ENCODE measurements around the gene ZFPL1. TPM values are rescaled to one million over a fixed set of nuclear protein-coding genes. Genes with fewer than 3 reads are reported as not detected.

ZFPL1 gene
- total and polyA plus RNA-seq, 2 donors (not counting 3 experiments of a cell fraction or from before 2014, with no cell fraction given) = 37.6 to 139 TPM

GRCh38 chr11:65056999-65057398 is 27.0 kb upstream of the ZFPL1 start:
- POLR2A ChIA-PET = no interaction called here
- no peak overlapping the region for H3K9ac ChIP-seq (replicated peaks; ENCODE audit: extremely low read depth, insufficient read depth, low read length)
- no peak for FAIRE-seq
- TF ChIP-seq, protein P1, sequence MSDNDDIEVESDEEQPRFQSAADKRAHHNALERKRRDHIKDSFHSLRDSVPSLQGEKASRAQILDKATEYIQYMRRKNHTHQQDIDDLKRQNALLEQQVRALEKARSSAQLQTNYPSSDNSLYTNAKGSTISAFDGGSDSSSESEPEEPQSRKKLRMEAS (IDR thresholded peaks at IDR 0.05; ENCODE audit: insufficient read depth, insufficient read length) = no peak
- no peak for TF ChIP-seq GATA2 (IDR thresholded peaks at IDR 0.05; ENCODE audit: insufficient read depth, insufficient read length, low read depth, low read length)
- no peak for TF ChIP-seq POLR2AphosphoS5 (IDR thresholded peaks at IDR 0.05; ENCODE audit: insufficient read depth, low read depth, low read length)
- no peak for TF ChIP-seq FOS (IDR thresholded peaks at IDR 0.05; ENCODE audit: borderline replicate concordance, insufficient read depth, low read length)
- TF ChIP-seq MYC (IDR thresholded peaks at IDR 0.05; ENCODE audit: low read depth, low read length) = no peak
- no peak for TF ChIP-seq POLR2A (IDR thresholded peaks at IDR 0.05; ENCODE audit: low read depth, low read length)
- TF ChIP-seq EZH2 (IDR thresholded peaks at IDR 0.05; ENCODE audit: borderline replicate concordance, low read depth, low read length, severe bottlenecking) = no peak
- no peak for TF ChIP-seq JUN (IDR thresholded peaks at IDR 0.05; ENCODE audit: borderline replicate concordance, insufficient read depth, insufficient read length, low read depth)
- no peak for TF ChIP-seq CTCF (IDR thresholded peaks at IDR 0.05; ENCODE audit: extremely low read depth in 1 of 2, insufficient read depth in 1 of 2, low read depth in 1 of 2, low read length in 2 of 2)
- no peak overlapping the region for H3K27ac ChIP-seq (ENCODE audit: insufficient read depth, low read depth, low read length)
- H4K20me1 ChIP-seq (replicated peaks; ENCODE audit: control insufficient read depth, extremely low read depth, insufficient read depth, low read length) = no peaks in the 10 kb centered on the region
- dilution Hi-C loops (cut with MboI; ENCODE audit: extremely low pct_ligation_motif_present, low sequenced_read_pairs) = no loop called here
- no peak for DNase-seq (ENCODE audit: low read depth, low spot score)
- no peak overlapping the region for H2AFZ ChIP-seq (ENCODE audit: low read depth, low read length)
- H3K9me3 ChIP-seq (replicated peaks; ENCODE audit: control insufficient read depth, insufficient read depth, low read length) = no peaks in the 10 kb centered on the region
- H3K9me1 ChIP-seq (replicated peaks; ENCODE audit: control insufficient read depth, extremely low read depth, insufficient read depth, low read length) = no peaks in the 10 kb centered on the region
- intact Hi-C loops (cut with micrococcal nuclease) = no loop called here
- H3K36me3 ChIP-seq (ENCODE audit: control insufficient read depth in 2 of 2, extremely low read depth in 1 of 2, insufficient read depth in 2 of 2, low read length in 2 of 2) = no peaks in the 10 kb centered on the region
- H3K27me3 ChIP-seq (ENCODE audit: control insufficient read depth in 2 of 2, insufficient read depth in 2 of 2, low read length in 2 of 2) = no peaks in the 10 kb centered on the region
- no peak overlapping the region for H3K4me2 ChIP-seq (ENCODE audit: insufficient read depth, low read length)
- no peak overlapping the region for H3K4me3 ChIP-seq (replicated peaks in 1 of 3; ENCODE audit: insufficient read depth in 1 of 3, low read depth in 1 of 3, low read length in 3 of 3)
- BruUV-seq (replicated peaks) = no TSS peak
- CTCF ChIA-PET = interaction anchor here (1.0 kb wide), 1 partner anchor 19 kb away, joined by 3 read pairs; no protein-coding TSS in a partner anchor
- H3K79me2 ChIP-seq (ENCODE audit: control insufficient read depth, insufficient read depth, low read length) = no peaks in the 10 kb centered on the region
- no peaks in the 10 kb centered on the region for H3K4me1 ChIP-seq (ENCODE audit: control insufficient read depth, extremely low read depth, insufficient read depth, low read length)

All from endothelial cell of umbilical vein (primary cell).